ENCODE measurements around the gene NFAM1.

NFAM1 gene

DNA sequence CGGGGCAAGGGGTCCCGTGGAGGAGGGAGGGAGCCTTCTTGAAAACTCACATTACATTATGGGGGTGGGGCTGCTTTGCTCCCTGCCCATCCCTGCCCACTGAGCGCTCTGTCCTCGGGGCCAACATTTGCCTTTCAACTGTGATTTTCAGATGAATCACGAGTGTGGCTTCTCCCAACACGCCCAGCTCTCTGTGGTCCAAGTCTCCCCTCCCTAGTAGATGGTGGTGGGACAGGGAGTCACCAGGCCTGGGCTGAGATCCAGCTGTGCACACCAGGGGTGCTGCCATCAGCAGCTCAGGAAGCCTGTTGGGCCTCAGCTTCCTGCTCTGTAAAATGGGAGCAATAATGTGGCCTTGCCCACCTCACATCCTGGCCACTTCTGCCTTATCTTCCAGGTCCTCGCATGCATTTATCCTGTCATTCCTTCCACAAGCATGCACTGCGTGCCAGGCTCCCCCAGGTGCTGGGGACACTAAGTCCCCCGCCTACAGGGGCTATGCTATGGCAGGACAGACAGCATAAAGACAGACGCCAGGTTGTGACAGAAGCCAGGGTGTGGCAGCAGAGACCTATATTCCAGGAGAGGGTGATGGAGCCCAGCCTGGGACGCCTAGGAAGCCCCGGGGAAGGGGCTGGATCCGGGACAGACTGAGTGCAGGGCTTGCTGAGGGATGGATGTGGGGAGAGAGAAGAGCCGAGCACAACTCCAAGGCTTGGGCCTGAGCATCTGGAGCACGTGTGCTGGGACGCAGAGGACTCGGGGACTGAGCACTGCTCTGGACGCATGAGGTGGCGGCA, 30.5 kb downstream of the NFAM1 start:
- TF ChIP-seq, protein P1, sequence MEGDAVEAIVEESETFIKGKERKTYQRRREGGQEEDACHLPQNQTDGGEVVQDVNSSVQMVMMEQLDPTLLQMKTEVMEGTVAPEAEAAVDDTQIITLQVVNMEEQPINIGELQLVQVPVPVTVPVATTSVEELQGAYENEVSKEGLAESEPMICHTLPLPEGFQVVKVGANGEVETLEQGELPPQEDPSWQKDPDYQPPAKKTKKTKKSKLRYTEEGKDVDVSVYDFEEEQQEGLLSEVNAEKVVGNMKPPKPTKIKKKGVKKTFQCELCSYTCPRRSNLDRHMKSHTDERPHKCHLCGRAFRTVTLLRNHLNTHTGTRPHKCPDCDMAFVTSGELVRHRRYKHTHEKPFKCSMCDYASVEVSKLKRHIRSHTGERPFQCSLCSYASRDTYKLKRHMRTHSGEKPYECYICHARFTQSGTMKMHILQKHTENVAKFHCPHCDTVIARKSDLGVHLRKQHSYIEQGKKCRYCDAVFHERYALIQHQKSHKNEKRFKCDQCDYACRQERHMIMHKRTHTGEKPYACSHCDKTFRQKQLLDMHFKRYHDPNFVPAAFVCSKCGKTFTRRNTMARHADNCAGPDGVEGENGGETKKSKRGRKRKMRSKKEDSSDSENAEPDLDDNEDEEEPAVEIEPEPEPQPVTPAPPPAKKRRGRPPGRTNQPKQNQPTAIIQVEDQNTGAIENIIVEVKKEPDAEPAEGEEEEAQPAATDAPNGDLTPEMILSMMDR (IDR thresholded peaks at IDR 0.05; ENCODE audit: low read depth, low read length) = no peak

DNA sequence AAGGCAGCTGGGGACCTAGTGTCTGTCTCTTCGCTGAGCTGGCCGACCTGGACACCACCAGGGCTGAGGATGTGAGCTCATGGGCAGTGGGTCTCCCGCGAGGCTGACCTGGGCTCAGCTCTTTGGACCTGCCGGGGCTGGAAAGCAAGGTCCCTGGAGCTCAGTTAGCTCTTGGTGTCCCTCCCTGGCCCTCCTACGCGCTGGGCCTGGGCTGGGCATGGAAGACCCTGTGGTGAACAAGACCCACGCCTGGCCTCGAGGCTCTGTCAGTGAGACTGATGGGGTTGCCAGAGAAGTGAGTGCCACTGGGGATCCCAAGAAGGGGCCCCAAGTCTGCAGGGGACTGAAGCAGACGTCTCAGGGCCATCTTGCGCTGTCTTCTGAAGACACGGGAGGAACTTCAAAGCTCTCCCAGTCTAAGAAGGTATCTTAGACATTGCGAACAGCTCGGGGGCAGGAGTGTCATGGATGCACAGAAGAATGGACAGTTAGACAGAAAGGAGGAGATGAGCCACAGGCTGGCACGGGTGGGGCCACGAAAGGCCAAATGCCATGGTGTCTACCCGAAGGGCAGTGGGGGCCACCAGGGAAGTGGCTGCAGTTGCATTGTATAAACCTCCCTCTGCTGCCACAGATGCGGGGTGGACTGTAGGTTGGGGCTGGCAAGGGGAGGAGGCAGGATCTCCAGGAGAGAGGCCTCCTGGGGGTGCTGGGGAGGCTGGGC, 31.2 kb downstream of the NFAM1 start:
- TF ChIP-seq, protein P1 (IDR thresholded peaks at IDR 0.05; ENCODE audit: low read depth, low read length) = no peak
- DNase-seq (ENCODE audit: extremely low read depth, low read depth) = no peak

More for the DNA sequence above, 30.5 kb downstream of the NFAM1 start:
- DNase-seq (ENCODE audit: extremely low read depth, low read depth) = no peak

DNA sequence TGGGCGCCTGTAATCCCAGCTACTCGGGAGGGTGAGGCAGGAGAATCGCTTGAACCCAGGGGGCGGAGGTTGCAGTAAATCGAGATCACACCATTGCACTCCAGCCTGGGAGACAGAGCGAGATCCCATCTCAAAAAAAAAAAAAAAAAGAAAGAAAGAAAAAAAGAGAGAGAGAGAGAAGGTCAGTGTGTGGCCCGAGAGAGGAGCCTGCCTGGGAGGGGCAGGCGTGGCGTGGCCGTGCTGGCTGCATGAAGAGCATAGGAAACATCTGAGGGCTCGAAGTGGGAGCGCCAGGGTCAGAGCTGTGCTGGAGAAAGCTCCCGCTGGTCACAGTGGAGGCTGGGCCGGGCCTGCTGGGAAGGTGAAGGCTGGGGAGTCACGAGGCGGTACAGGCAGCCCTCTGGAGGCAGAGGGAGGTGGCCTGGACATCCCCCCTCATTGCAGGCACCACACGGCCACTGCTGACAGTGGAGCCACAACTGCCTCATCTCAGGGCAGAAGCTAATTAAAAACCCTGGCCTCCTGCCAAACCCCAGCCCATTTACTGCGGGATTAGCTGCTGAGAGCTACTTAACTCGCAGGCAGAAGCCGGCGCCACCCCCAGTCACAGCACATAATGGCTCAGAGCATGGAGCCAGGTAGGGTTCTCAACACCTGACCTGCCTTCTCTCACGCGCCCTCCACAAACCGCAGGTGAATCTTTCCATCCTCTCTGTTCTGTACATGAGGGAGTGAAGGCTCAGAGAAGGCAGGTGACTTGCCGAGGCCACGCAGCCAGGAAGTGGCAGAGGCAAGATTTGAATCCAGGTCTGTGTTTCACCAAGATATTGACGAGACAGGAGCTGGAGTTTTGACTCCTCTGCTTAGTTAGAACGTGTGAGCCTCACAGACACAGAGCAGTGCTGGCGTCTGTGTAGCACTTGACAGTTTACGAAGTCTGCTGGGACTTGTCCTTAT, 32.6 kb downstream of the NFAM1 start:
- no peak for DNase-seq (ENCODE audit: extremely low read depth, low read depth)
- TF ChIP-seq, protein P1 (IDR thresholded peaks at IDR 0.05; ENCODE audit: low read depth, low read length) = no peak

- DNase-seq (ENCODE audit: extremely low read depth, low read depth) = no peak
- TF ChIP-seq, protein P1 (IDR thresholded peaks at IDR 0.05; ENCODE audit: low read depth, low read length) = no peak
Observed at GRCh38 chr22:42397332-42398249, 34.6 kb downstream of the NFAM1 start.

DNA sequence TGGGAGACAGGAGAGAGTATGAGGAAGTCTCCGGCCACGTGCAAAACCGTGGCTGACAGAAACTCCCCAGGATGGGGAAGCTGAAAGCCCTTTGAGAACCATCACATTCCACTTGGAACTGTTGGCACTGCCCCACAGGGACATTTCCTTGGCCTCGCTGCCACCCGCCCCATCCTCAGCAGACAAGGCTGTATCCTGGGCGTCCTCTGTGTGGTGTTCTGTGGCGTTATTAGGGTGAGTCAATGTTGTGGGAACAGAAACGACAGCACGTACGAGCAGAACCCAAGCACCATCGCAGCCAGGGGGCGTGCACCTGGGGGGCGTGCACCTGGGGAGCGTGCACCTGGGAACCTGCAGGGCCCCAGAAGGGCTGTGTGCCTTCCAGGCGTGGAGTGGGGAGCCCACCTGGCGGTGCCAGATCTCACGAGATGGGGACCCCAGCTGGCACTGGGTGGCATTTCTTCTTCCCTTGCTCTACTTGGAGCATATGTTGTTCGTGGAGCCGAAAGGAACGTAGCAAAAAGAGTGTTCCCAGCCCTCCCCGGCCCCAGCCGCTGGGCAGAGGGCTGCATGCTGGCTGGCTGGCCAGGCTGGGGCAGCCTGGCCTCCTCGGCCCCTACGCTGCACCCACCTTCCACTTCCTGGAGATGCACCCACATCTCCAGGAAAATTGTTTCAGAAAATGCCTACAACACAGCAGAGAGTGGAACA, 35.4 kb downstream of the NFAM1 start:
- TF ChIP-seq, protein P1 (IDR thresholded peaks at IDR 0.05; ENCODE audit: low read depth, low read length) = no peak
- no peak for DNase-seq (ENCODE audit: extremely low read depth, low read depth)

DNA sequence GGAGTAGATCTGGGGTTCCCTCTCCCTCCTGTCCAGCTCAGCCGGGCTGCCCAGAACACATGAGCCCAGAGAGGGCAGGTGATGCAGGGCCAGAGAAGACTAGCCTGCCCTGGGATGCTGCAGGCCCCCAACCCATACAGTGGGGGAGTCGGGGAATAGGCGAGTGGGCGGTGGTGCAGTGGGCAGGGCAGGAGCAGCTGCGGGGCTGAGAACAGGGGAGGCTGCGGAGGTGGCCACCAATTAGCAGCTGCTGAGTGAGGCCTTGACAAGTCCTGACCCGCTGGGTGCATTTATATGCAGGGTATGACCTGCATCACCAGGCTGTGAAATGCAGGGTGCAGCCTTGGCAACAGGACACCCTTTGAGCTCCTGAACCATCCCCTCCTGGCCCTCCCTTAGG, 43.1 kb downstream of the NFAM1 start:
- TF ChIP-seq, protein P1 (IDR thresholded peaks at IDR 0.05; ENCODE audit: low read depth, low read length) = no peak
- DNase-seq (ENCODE audit: extremely low read depth, low read depth) = no peak
